ENCODE data around the gene IL19.

- no peak for TF ChIP-seq CTCF (IDR thresholded peaks at IDR 0.05; ENCODE audit: low read depth, low read length)
- TF ChIP-seq MYC (IDR thresholded peaks at IDR 0.05; ENCODE audit: low read depth, low read length), result no peak
- no peak for TF ChIP-seq POLR2A (IDR thresholded peaks at IDR 0.05; ENCODE audit: extremely low read depth, insufficient read length)
- TF ChIP-seq, protein P1, sequence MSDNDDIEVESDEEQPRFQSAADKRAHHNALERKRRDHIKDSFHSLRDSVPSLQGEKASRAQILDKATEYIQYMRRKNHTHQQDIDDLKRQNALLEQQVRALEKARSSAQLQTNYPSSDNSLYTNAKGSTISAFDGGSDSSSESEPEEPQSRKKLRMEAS (IDR thresholded peaks at IDR 0.05; ENCODE audit: low read depth, low read length), result no peak
Observed at GRCh38 chr1:206850401-206850800, 79.8 kb downstream of the IL19 start.

Measured in NB4 (cell line).